GM12892 (cell line): ENCODE measurements around the gene FGF6.

Experiments
- DNase-seq: peaks from one replicate; pipeline ENCODE4 v3.0.0; 2011; ENCODE audit not compliant: insufficient read length
- FAIRE-seq: peaks from 2 replicates; lab custom pipeline; 2011; peaks lifted over from hg19 to GRCh38; lab: Jason Lieb, UNC
- POLR2A ChIP-seq: IDR thresholded peaks from 2 replicates; pipeline ENCODE4 v1.6.1; 2011; ENCODE audit warnings: low read depth, low read length, control low read depth
- POLR2AphosphoS5 ChIP-seq: IDR thresholded peaks from 2 replicates; pipeline ENCODE4 v1.6.1; 2011; ENCODE audit warnings: low read depth, low read length, control low read depth
- TAF1 ChIP-seq: IDR thresholded peaks from 2 replicates; pipeline ENCODE4 v1.6.1; 2011; ENCODE audit warnings: low read depth, mild to moderate bottlenecking, control low read depth, low read length, borderline replicate concordance

FGF6 gene

GRCh38 chr12:4432878-4433744 lies 12.5 kb downstream of the FGF6 start:
- FAIRE-seq (no peak), DNase-seq (no peak)
- TF ChIP-seq POLR2A (no peak), TAF1 (no peak), POLR2AphosphoS5 (no peak)

- FAIRE-seq (no peak), DNase-seq (no peak)
- TF ChIP-seq POLR2AphosphoS5 (no peak), TAF1 (no peak), POLR2A (no peak)
These were observed 13.7 kb downstream of the FGF6 start for GRCh38 chr12:4431866-4432265.

GRCh38 chr12:4431436-4431835 lies 14.2 kb downstream of the FGF6 start:
- TF ChIP-seq TAF1, result no peak
- TF ChIP-seq POLR2AphosphoS5, result no peak
- no peak for TF ChIP-seq POLR2A
- DNase-seq (no peak), FAIRE-seq (no peak)

DNA sequence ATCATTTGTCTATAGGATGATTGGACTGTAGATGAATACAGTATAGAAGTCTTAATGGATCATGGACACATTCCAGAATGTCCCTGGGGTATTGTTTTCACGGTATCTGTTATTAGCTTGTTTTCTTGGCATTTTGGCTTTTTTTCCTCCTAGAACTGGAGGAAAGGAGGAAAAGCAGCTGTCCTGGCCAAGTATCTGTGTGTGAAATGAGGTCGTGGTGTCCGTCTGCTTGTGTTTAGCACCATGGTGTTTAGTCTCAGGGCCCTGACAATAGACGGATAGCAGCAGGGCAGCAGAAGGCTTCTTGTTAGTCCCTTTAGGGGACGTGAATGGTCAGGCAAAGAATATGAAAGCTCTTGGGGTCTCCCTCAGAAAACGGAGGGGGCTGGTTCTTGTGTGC lies 21.2 kb downstream of the FGF6 start:
- no peak for DNase-seq
- TF ChIP-seq TAF1 (no peak), POLR2A (no peak), POLR2AphosphoS5 (no peak)
- no peak for FAIRE-seq

GRCh38 chr12:4423528-4424195 lies 22.0 kb downstream of the FGF6 start:
- no peak for TF ChIP-seq POLR2A
- TF ChIP-seq POLR2AphosphoS5, result no peak
- no peak for TF ChIP-seq TAF1
- FAIRE-seq (no peak), DNase-seq (no peak)

DNA sequence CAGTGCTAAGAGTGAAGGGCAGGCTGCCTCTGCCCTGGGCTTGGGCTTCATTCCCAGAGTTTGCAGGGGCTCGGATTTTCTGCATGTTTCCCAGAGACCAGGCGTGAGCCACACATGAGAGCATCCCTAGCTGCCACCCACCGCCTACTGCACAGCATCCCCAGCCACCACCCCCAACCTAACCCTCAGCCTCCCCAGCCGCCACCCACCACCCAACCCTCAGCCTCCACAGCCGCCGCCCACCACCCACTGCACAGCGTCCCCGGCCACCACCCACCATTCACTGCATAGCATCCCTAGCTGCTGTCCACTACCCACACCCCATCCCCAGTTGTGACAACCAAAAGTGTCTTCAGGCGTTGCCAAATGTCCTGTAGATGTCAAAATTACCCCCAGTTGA lies 22.6 kb downstream of the FGF6 start:
- TF ChIP-seq POLR2A (no peak), POLR2AphosphoS5 (no peak), TAF1 (no peak)
- DNase-seq (no peak), FAIRE-seq (no peak)

- no peak for TF ChIP-seq TAF1
- TF ChIP-seq POLR2A, result no peak
- TF ChIP-seq POLR2AphosphoS5, result no peak
- DNase-seq, result peak; percentile 47
- FAIRE-seq, result peak; percentile 57
These were observed 24.0 kb downstream of the FGF6 start for GRCh38 chr12:4421590-4422031.

- DNase-seq (no peak), FAIRE-seq (no peak)
- TF ChIP-seq TAF1 (no peak), POLR2A (no peak), POLR2AphosphoS5 (no peak)
These were observed 25.4 kb downstream of the FGF6 start for GRCh38 chr12:4420138-4420670.

DNA sequence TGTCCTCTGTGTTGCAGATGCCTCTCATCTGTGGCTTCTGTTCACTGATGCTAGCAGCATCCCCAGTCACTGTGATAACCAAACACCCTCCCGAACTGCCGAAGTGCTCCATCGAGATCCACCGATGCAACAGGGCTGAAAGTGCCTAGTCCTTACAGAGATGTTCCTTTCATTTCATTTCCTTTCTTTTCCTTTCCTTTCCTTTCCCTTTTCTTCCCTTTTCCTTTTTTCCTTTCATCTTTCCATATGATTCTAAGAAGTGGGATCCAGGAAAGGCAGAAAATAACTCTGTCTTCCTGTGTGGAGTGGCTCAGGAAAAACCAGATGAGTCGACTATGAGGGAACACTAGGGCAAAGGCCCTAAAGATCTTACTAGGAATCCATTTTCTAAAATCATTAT lies 26.7 kb downstream of the FGF6 start:
- DNase-seq, result no peak
- TF ChIP-seq POLR2A (no peak), TAF1 (no peak), POLR2AphosphoS5 (no peak)
- FAIRE-seq, result no peak

- no peak for TF ChIP-seq POLR2AphosphoS5
- no peak for TF ChIP-seq TAF1
- no peak for TF ChIP-seq POLR2A
- FAIRE-seq (no peak), DNase-seq (no peak)
These were observed 27.7 kb downstream of the FGF6 start for GRCh38 chr12:4417936-4418335.

- TF ChIP-seq TAF1, result no peak
- no peak for TF ChIP-seq POLR2A
- TF ChIP-seq POLR2AphosphoS5, result no peak
- DNase-seq (no peak), FAIRE-seq (no peak)
These were observed 28.2 kb downstream of the FGF6 start for GRCh38 chr12:4417455-4417854.

- TF ChIP-seq POLR2A (no peak), TAF1 (no peak), POLR2AphosphoS5 (no peak)
- DNase-seq (no peak), FAIRE-seq (no peak)
These were observed 29.3 kb downstream of the FGF6 start for GRCh38 chr12:4416276-4416675.

GRCh38 chr12:4412465-4412864 lies 33.1 kb downstream of the FGF6 start:
- DNase-seq (no peak), FAIRE-seq (no peak)
- TF ChIP-seq POLR2AphosphoS5, result no peak
